Liver (tissue), 9 donors: ENCODE results near the gene LECT2. TPM values are rescaled to one million over a fixed set of nuclear protein-coding genes. Genes with fewer than 3 reads are reported as not detected.

Experiments used
- DNase-seq: peaks from one replicate; pipeline ENCODE4 v3.0.0-alpha.2; 2017; ENCODE audit warnings: low spot score
- H3K27ac ChIP-seq, 2 donors: one replicate each; pipeline ENCODE4 v1.7.0; 2013; ENCODE audit warnings: inconsistent platforms in 2 of 2, low read length in 2 of 2, control low read depth in 1 of 2, low read depth in 1 of 2, mild to moderate bottlenecking in 1 of 2
- H3K27me3 ChIP-seq, 4 donors: one replicate each; pipeline versions ENCODE4 v1.6.1 to v1.7.0; 2013; ENCODE audit warnings: low read length in 3 of 4, inconsistent platforms in 1 of 4, mild to moderate bottlenecking in 1 of 4, moderate library complexity in 1 of 4; ENCODE audit not compliant: control insufficient read depth in 4 of 4, insufficient read depth in 4 of 4
- H3K36me3 ChIP-seq, 4 donors: one replicate each; pipeline versions ENCODE4 v1.6.1 to v1.7.0; 2013; ENCODE audit warnings: low read length in 3 of 4, mild to moderate bottlenecking in 3 of 4, low read depth in 1 of 4, moderate library complexity in 1 of 4; ENCODE audit not compliant: control insufficient read depth in 4 of 4, insufficient read depth in 3 of 4
- H3K4me1 ChIP-seq, 4 donors: one replicate each; pipeline versions ENCODE4 v1.6.1 to v1.7.0; 2013; ENCODE audit warnings: low read length in 3 of 4, mild to moderate bottlenecking in 3 of 4, moderate library complexity in 1 of 4; ENCODE audit not compliant: control insufficient read depth in 4 of 4, insufficient read depth in 4 of 4
- H3K4me3 ChIP-seq, 3 donors: one replicate each; pipeline versions ENCODE4 v1.6.1 to v1.7.0; 2013; ENCODE audit warnings: low read length in 3 of 3, control low read depth in 1 of 3, low read depth in 1 of 3, mild to moderate bottlenecking in 1 of 3
- H3K9ac ChIP-seq, 2 donors: one replicate each; pipeline ENCODE4 v1.7.0; 2013; ENCODE audit warnings: low read length in 2 of 2, mild to moderate bottlenecking in 2 of 2, moderate library complexity in 2 of 2, control low read depth in 1 of 2, low read depth in 1 of 2
- H3K9me3 ChIP-seq, 4 donors: one replicate each; pipeline versions ENCODE4 v1.6.1 to v1.7.0; 2013; ENCODE audit warnings: low read length in 3 of 4; ENCODE audit not compliant: control insufficient read depth in 4 of 4
- ATF3 ChIP-seq: IDR thresholded peaks from 2 replicates; pipeline ENCODE4 v1.6.1; 2016; ENCODE audit warnings: antibody characterized with exemption
- EGR1 ChIP-seq, 2 donors: IDR thresholded peaks; 2 replicates each; pipeline ENCODE4 v1.6.1; 2016 to 2018; ENCODE audit warnings: antibody characterized with exemption in 2 of 2, low read depth in 2 of 2
- FOXA1 ChIP-seq: IDR thresholded peaks from 2 replicates; pipeline ENCODE4 v1.6.1; 2016; ENCODE audit warnings: antibody characterized with exemption
- FOXA2 ChIP-seq: IDR thresholded peaks from 2 replicates; pipeline ENCODE4 v1.6.1; 2016; ENCODE audit warnings: antibody characterized with exemption
- GABPA ChIP-seq, 2 donors: IDR thresholded peaks in 1 of 2; conservative IDR thresholded peaks in 1 of 2; 2 replicates each; pipeline ENCODE4 v1.6.1; 2016; ENCODE audit warnings: antibody characterized with exemption in 2 of 2, mild to moderate bottlenecking in 1 of 2, moderate library complexity in 1 of 2
- HNF4A ChIP-seq, 2 donors: conservative IDR thresholded peaks; 2 replicates each; pipeline ENCODE4 v1.6.1; 2016; ENCODE audit warnings: antibody characterized with exemption in 2 of 2, mild to moderate bottlenecking in 2 of 2
- HNF4G ChIP-seq: IDR thresholded peaks from 2 replicates; pipeline ENCODE4 v1.6.1; 2016; ENCODE audit warnings: antibody characterized with exemption
- JUND ChIP-seq, 2 donors: IDR thresholded peaks; 2 replicates each; pipeline ENCODE4 v1.6.1; 2016; ENCODE audit warnings: antibody characterized with exemption in 2 of 2
- NR2F2 ChIP-seq: IDR thresholded peaks from 2 replicates; pipeline ENCODE4 v1.6.1; 2016; ENCODE audit warnings: antibody characterized with exemption
- RAD21 ChIP-seq, 2 donors: IDR thresholded peaks; 2 replicates each; pipeline ENCODE4 v1.6.1; 2016; ENCODE audit warnings: antibody characterized with exemption in 2 of 2, mild to moderate bottlenecking in 2 of 2
- REST ChIP-seq: IDR thresholded peaks from 2 replicates; pipeline ENCODE4 v1.6.1; 2016; ENCODE audit warnings: antibody characterized with exemption, mild to moderate bottlenecking
- TAF1 ChIP-seq: conservative IDR thresholded peaks from 2 replicates; pipeline ENCODE4 v1.6.1; 2016; ENCODE audit warnings: antibody characterized with exemption, mild to moderate bottlenecking
- YY1 ChIP-seq: IDR thresholded peaks from 2 replicates; pipeline ENCODE4 v1.6.1; 2016; ENCODE audit warnings: antibody characterized with exemption, mild to moderate bottlenecking
- WGBS: extraction: QIAGEN DNeasy Blood & Tissue Kit; methylation state at CpG from one replicate; pipeline ENCODE4 v1.1.7; 2013; 5-methylcytosine and 5-hydroxymethylcytosine counted together
- polyA plus RNA-seq, 2 donors: library from polyadenylated mRNA; stranded (reverse) in 1 of 2; unstranded in 1 of 2; fragments of 200-250 nt in 1 of 2; fragments of >200 nt in 1 of 2; fragmentation: Nextera tagmentation in 1 of 2; extraction: Ambion mirVana in 1 of 2; gene quantifications; one replicate each; pipeline versions ENCODE4 v1.2.1 to v1.2.3, GENCODE V29; 2013 to 2015
- total RNA-seq, 2 donors: library from RNA; depleted of rRNA; stranded (reverse); fragments of >200 nt; gene quantifications; one replicate each; pipeline ENCODE4 v1.2.3, GENCODE V29; 2014
- TF ChIP-seq, protein P1 (sequence below): fragments of 150-350 bp; IDR thresholded peaks from 2 replicates; pipeline ENCODE4 v1.5.1; 2017; ENCODE audit warnings: improper control_type of control experiment, low read depth, low read length; ENCODE audit not compliant: missing input control
- TF ChIP-seq, protein P2 (sequence below): IDR thresholded peaks from 2 replicates; pipeline ENCODE4 v1.6.1; 2016; ENCODE audit warnings: antibody characterized with exemption
- TF ChIP-seq, protein P3 (sequence below): IDR thresholded peaks from 2 replicates; pipeline ENCODE4 v1.6.1; 2016; ENCODE audit warnings: antibody characterized with exemption
- donor health status: healthy.
- donor health status: healthy.
- donor health status: healthy.
- donor health status: healthy.
- donor health status: healthy.

Gene LECT2
- total and polyA plus RNA-seq, 4 donors = 27.4 to 93.8 (median 81.1) TPM

DNA sequence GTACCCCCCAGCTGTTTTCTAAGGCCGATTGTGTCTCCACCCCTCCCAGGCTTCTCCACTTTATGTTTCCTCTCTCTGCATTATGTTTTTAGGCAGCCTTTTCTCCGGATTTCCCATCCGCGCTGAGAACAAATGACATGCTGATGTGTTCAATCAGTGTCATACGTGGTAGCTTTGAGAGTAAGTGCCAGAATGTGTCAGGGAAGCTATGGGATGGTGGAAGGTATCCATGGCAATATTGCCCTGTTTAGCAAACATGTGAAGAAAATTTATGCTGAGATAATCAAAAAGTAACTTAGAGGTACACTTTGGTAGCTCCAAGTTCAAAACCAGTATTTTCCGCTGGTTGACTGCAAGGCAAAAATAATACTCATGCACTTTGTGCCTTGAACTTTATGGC is 36.6 kb upstream of the LECT2 start:
- no peak for DNase-seq
- H3K4me1 ChIP-seq = peaks cover 0 to 4% (median 0%) of the 10 kb centered on the region in 4 donors
- H3K4me3 ChIP-seq = no peak overlapping the region
- H3K36me3 ChIP-seq = peaks cover 0 to 3% (median 0%) of the 10 kb centered on the region in 4 donors
- H3K27ac ChIP-seq = no peak overlapping the region
- 87% methylated on average over 6 of the region's 6 CpGs for WGBS
- H3K9me3 ChIP-seq = no peaks in the 10 kb centered on the region
- no peak overlapping the region for H3K9ac ChIP-seq
- no peaks in the 10 kb centered on the region for H3K27me3 ChIP-seq
- TF ChIP-seq ATF3 (no peak), FOXA1 (no peak), EGR1 (IDR thresholded peaks at IDR 0.05; ENCODE audit: low read depth in 2 of 2) (no peak), REST (no peak), JUND (IDR thresholded peaks at IDR 0.05) (no peak), NR2F2 (no peak), GABPA (IDR thresholded peaks at IDR 0.05 in 1 of 2, conservative IDR thresholded peaks at IDR 0.05 in 1 of 2) (no peak)
- TF ChIP-seq, protein P1, sequence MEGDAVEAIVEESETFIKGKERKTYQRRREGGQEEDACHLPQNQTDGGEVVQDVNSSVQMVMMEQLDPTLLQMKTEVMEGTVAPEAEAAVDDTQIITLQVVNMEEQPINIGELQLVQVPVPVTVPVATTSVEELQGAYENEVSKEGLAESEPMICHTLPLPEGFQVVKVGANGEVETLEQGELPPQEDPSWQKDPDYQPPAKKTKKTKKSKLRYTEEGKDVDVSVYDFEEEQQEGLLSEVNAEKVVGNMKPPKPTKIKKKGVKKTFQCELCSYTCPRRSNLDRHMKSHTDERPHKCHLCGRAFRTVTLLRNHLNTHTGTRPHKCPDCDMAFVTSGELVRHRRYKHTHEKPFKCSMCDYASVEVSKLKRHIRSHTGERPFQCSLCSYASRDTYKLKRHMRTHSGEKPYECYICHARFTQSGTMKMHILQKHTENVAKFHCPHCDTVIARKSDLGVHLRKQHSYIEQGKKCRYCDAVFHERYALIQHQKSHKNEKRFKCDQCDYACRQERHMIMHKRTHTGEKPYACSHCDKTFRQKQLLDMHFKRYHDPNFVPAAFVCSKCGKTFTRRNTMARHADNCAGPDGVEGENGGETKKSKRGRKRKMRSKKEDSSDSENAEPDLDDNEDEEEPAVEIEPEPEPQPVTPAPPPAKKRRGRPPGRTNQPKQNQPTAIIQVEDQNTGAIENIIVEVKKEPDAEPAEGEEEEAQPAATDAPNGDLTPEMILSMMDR = no peak
- TF ChIP-seq, protein P2, sequence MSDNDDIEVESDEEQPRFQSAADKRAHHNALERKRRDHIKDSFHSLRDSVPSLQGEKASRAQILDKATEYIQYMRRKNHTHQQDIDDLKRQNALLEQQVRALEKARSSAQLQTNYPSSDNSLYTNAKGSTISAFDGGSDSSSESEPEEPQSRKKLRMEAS = no peak

DNA sequence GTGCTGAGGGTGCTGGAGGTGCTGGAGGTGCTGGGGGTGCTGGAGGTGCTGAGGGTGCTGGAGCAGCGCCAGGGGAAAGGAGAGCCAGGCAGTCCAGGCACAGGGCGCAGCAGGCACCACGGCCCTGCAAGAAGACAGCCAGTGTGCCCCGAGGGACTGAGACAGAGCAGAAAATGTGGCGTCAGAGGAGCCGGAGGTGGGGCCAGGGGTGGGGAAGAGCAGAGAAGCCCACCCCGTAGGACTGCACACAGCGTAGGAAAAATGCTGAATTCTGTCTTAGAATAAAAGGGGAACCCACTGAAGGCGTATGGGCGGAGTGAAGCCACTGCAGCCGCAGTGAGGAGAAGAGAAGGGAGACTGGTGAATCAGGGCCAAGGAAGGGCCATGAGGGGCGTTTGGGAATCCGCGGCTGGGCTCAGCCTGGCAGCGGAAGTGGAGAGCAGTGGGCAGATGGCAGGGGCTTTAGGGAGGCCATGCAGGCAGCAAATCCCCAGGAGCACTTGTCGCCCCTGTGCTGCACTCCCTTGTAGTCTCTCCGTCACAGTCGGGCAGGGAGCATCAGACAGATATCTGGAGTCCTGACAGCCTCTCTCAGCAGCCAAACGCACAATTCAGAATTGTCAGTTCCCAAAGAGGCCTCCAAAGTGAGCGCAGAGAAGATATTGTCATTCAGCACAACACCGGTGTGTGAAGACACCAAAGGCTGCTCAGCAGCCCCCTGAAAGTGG is 35.9 kb upstream of the LECT2 start:
- 88% methylated on average over 21 of the region's 21 CpGs for WGBS
- no peak for DNase-seq
- H3K27me3 ChIP-seq = no peaks in the 10 kb centered on the region
- H3K4me3 ChIP-seq = no peak overlapping the region
- no peaks in the 10 kb centered on the region for H3K9me3 ChIP-seq
- H3K27ac ChIP-seq = no peak overlapping the region
- H3K4me1 ChIP-seq = peaks cover 0 to 4% (median 0%) of the 10 kb centered on the region in 4 donors
- H3K9ac ChIP-seq = no peak overlapping the region
- peaks cover 0 to 3% (median 0%) of the 10 kb centered on the region in 4 donors for H3K36me3 ChIP-seq
- no peak for TF ChIP-seq RAD21 (IDR thresholded peaks at IDR 0.05)
- no peak for TF ChIP-seq FOXA2
- no peak for TF ChIP-seq JUND (IDR thresholded peaks at IDR 0.05)
- TF ChIP-seq, protein P3, sequence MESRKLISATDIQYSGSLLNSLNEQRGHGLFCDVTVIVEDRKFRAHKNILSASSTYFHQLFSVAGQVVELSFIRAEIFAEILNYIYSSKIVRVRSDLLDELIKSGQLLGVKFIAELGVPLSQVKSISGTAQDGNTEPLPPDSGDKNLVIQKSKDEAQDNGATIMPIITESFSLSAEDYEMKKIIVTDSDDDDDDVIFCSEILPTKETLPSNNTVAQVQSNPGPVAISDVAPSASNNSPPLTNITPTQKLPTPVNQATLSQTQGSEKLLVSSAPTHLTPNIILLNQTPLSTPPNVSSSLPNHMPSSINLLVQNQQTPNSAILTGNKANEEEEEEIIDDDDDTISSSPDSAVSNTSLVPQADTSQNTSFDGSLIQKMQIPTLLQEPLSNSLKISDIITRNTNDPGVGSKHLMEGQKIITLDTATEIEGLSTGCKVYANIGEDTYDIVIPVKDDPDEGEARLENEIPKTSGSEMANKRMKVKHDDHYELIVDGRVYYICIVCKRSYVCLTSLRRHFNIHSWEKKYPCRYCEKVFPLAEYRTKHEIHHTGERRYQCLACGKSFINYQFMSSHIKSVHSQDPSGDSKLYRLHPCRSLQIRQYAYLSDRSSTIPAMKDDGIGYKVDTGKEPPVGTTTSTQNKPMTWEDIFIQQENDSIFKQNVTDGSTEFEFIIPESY = no peak
- no peak for TF ChIP-seq TAF1
- TF ChIP-seq FOXA1 = no peak
- no peak for TF ChIP-seq YY1
- no peak for TF ChIP-seq HNF4G
- no peak for TF ChIP-seq ATF3
- TF ChIP-seq HNF4A (conservative IDR thresholded peaks at IDR 0.05) = no peak
- no peak for TF ChIP-seq REST
- TF ChIP-seq, protein P1 = no peak
- no peak for TF ChIP-seq EGR1 (IDR thresholded peaks at IDR 0.05; ENCODE audit: low read depth in 2 of 2)
